Smooth muscle cell (in vitro differentiated cells): Measurements from ENCODE around the gene CABCOCO1. TPM values are rescaled to one million over a fixed set of nuclear protein-coding genes. Genes with fewer than 3 reads are reported as not detected.

Experiments used
- DNase-seq: peaks from one replicate; lab custom pipeline; 2025; ENCODE audit not compliant: unreplicated experiment; lab: John Stamatoyannopoulos, UW
- H2AFZ ChIP-seq: fragments of 200-600 bp; sonication (generic); 2 replicates; pipeline ENCODE4 v1.6.0; 2016; ENCODE audit warnings: antibody characterized with exemption, low read depth, mild to moderate bottlenecking
- H3F3A ChIP-seq: fragments of 200-600 bp; sonication (generic); 2 replicates; pipeline ENCODE4 v1.6.0; 2017; ENCODE audit warnings: antibody characterized with exemption, low read depth
- H3K27ac ChIP-seq: fragments of 200-600 bp; sonication (generic); 2 replicates; pipeline ENCODE4 v1.5.1; 2016; ENCODE audit warnings: low read depth, mild to moderate bottlenecking
- H3K27me3 ChIP-seq: fragments of 200-600 bp; sonication (generic); 2 replicates; pipeline ENCODE4 v1.6.1; 2016; ENCODE audit warnings: low read depth, mild to moderate bottlenecking
- H3K36me3 ChIP-seq: fragments of 200-600 bp; sonication (generic); 2 replicates; pipeline ENCODE4 v1.5.1; 2016; ENCODE audit warnings: low read depth
- H3K4me1 ChIP-seq: fragments of 200-600 bp; sonication (generic); 2 replicates; pipeline ENCODE4 v1.5.1; 2016; ENCODE audit warnings: low read depth
- H3K4me2 ChIP-seq: fragments of 200-600 bp; sonication (generic); 2 replicates; pipeline ENCODE4 v1.6.0; 2016; ENCODE audit warnings: mild to moderate bottlenecking
- H3K4me3 ChIP-seq: fragments of 200-600 bp; sonication (generic); 2 replicates; pipeline ENCODE4 v1.5.1; 2016; ENCODE audit warnings: mild to moderate bottlenecking
- H3K79me2 ChIP-seq: fragments of 200-600 bp; sonication (generic); 2 replicates; pipeline ENCODE4 v1.6.0; 2016; ENCODE audit warnings: low read depth, mild to moderate bottlenecking
- H3K9ac ChIP-seq: fragments of 200-600 bp; sonication (generic); 2 replicates; pipeline ENCODE4 v1.6.0; 2016; ENCODE audit warnings: low read depth
- H3K9me3 ChIP-seq: fragments of 200-600 bp; sonication (generic); replicated peaks from 2 replicates; pipeline ENCODE4 v1.5.1; 2016; ENCODE audit warnings: low read depth
- H4K20me1 ChIP-seq: fragments of 200-600 bp; sonication (generic); 2 replicates; pipeline ENCODE4 v1.6.0; 2016; ENCODE audit warnings: low read depth
- WGBS: methylation state at CpG from one replicate; pipeline ENCODE4 v1.1.7; 2016; ENCODE audit warnings: low lambda C conversion rate; 5-methylcytosine and 5-hydroxymethylcytosine counted together
- polyA plus RNA-seq: library from polyadenylated mRNA; unstranded; fragments of >200 nt; fragmentation: Nextera tagmentation; extraction: Ambion mirVana; gene quantifications from 2 replicates; pipeline ENCODE4 v1.2.1, GENCODE V29; 2016
- total RNA-seq: library from RNA; depleted of rRNA; stranded (reverse); fragments of >200 nt; gene quantifications from 2 replicates; pipeline ENCODE4 v1.2.3, GENCODE V29; 2014
- TF ChIP-seq, protein P1 (sequence below): fragments of 200-600 bp; sonication (generic); IDR thresholded peaks from 2 replicates; pipeline ENCODE4 v1.5.1; 2017; ENCODE audit warnings: borderline replicate concordance, mild to moderate bottlenecking, antibody characterized with exemption; ENCODE audit not compliant: insufficient read depth, poor library complexity, severe bottlenecking

The CABCOCO1 gene
- total and polyA plus RNA-seq, 2 experiments from 2014 or later: 1.2 TPM; not detected in 1

DNA sequence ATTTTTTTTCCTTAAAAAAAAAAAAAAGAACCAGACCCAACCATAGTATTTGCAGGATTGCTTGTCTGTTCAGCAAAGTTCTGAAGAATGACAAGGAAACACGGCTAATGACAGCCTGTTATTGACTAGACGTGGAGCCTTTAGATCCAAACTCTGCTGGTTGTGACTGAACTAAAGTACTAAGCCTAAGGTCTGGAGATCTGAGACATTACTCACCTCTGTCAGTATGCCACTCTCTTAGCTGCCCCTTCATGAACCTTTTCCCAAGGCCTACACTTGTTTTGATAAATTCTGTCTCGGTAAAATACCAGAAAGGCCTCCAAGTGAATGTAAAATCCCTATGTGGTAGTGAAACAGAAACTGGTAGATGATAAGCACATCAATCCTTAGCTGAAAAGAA, 101.0 kb downstream of the CABCOCO1 start:
- H3K4me3 ChIP-seq: no peak overlapping the region
- peak overlapping the region; percentile 35 for H3K27ac ChIP-seq
- 66% methylated on average over 3 of the region's 3 CpGs for WGBS
- H3K79me2 ChIP-seq: no peaks in the 10 kb centered on the region
- H3K27me3 ChIP-seq: no peaks in the 10 kb centered on the region
- no peak overlapping the region for H3K9ac ChIP-seq
- no peak overlapping the region for H3K4me2 ChIP-seq
- H3K36me3 ChIP-seq: no peaks in the 10 kb centered on the region
- DNase-seq: no peak
- TF ChIP-seq, protein P1, sequence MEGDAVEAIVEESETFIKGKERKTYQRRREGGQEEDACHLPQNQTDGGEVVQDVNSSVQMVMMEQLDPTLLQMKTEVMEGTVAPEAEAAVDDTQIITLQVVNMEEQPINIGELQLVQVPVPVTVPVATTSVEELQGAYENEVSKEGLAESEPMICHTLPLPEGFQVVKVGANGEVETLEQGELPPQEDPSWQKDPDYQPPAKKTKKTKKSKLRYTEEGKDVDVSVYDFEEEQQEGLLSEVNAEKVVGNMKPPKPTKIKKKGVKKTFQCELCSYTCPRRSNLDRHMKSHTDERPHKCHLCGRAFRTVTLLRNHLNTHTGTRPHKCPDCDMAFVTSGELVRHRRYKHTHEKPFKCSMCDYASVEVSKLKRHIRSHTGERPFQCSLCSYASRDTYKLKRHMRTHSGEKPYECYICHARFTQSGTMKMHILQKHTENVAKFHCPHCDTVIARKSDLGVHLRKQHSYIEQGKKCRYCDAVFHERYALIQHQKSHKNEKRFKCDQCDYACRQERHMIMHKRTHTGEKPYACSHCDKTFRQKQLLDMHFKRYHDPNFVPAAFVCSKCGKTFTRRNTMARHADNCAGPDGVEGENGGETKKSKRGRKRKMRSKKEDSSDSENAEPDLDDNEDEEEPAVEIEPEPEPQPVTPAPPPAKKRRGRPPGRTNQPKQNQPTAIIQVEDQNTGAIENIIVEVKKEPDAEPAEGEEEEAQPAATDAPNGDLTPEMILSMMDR: no peak
- H4K20me1 ChIP-seq: no peaks in the 10 kb centered on the region
- no peaks in the 10 kb centered on the region for H3K4me1 ChIP-seq
- H3F3A ChIP-seq: no peaks in the 10 kb centered on the region
- no peaks in the 10 kb centered on the region for H3K9me3 ChIP-seq
- peak overlapping the region; percentile 11 for H2AFZ ChIP-seq

DNA sequence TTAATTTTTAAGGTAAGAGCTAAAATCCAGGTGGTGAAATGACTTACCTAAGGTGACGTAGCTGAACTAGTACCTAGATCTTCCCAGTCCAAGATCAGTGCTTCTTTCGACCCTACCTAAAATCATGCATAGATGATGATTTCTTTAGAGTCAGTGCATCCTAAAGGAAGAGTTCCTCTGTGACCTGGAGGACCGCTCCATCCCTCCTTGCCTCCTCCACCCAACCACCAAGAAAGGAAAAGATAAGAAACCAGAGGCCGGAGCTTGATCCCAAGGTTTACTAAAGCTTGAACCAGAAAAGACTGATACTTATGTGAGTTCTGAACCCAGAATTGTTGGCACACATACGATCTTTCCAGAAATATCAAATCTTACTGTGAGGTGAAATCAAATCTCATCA, 101.8 kb downstream of the CABCOCO1 start:
- H3K4me3 ChIP-seq: no peak overlapping the region
- no peak overlapping the region for H2AFZ ChIP-seq
- H3K9me3 ChIP-seq: no peaks in the 10 kb centered on the region
- no peaks in the 10 kb centered on the region for H3K79me2 ChIP-seq
- no peaks in the 10 kb centered on the region for H4K20me1 ChIP-seq
- H3K9ac ChIP-seq: no peak overlapping the region
- DNase-seq: no peak
- no peaks in the 10 kb centered on the region for H3K4me1 ChIP-seq
- no peaks in the 10 kb centered on the region for H3K27me3 ChIP-seq
- H3K36me3 ChIP-seq: no peaks in the 10 kb centered on the region
- H3K27ac ChIP-seq: no peak overlapping the region
- 88% methylated on average over 5 of the region's 5 CpGs for WGBS
- no peak overlapping the region for H3K4me2 ChIP-seq
- no peaks in the 10 kb centered on the region for H3F3A ChIP-seq
- TF ChIP-seq, protein P1: no peak

DNA sequence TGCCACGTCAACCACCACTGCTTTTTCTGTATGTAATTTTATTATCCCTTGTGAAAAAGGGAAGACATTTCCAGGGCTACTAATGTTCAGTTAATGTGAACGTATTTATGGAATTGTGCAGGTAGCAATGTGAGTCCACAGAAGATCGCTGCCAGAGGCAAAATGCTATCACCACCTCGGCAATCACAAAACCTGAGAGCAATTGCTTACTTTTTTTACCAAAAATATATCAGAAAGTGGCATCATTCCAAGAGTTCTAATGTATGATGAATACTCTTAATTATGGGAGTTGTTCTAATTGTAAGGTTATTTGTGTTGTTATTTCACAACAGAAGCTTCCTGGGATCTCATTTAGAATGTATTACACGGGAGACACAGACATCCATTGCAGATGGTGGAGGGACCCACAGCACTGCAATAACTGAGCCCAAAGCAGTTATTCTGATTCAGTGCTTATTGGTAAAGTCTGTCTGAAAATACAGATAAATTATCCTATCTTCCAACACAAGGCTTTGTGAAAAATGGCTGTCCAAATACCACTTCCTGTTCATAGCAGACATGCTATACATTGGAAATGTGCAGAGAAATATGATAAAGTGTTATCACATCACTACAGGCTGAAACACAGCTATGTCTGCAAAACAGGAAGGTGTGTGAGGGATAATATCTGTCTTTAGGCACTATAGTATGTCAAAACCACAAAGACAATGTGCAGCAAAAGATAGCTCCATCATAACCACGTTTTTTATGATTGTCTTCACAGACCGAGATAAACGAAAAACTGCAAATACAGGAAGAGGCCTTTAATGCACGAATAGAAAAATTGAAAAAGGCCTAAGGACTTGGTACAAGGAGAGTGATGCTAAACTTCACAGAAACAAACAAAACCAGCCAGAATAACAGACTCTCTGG, 102.7 kb downstream of the CABCOCO1 start:
- no peak overlapping the region for H3K4me3 ChIP-seq
- no peak for DNase-seq
- H3K9me3 ChIP-seq: no peaks in the 10 kb centered on the region
- TF ChIP-seq, protein P1: no peak
- H3F3A ChIP-seq: no peaks in the 10 kb centered on the region
- no peaks in the 10 kb centered on the region for H3K27me3 ChIP-seq
- no peaks in the 10 kb centered on the region for H3K79me2 ChIP-seq
- H3K4me2 ChIP-seq: no peak overlapping the region
- H3K36me3 ChIP-seq: no peaks in the 10 kb centered on the region
- no peaks in the 10 kb centered on the region for H4K20me1 ChIP-seq
- H3K4me1 ChIP-seq: no peaks in the 10 kb centered on the region
- 80% methylated on average over 9 of the region's 9 CpGs for WGBS
- H3K9ac ChIP-seq: no peak overlapping the region
- H2AFZ ChIP-seq: peak overlapping the region; percentile 61
- no peak overlapping the region for H3K27ac ChIP-seq

DNA sequence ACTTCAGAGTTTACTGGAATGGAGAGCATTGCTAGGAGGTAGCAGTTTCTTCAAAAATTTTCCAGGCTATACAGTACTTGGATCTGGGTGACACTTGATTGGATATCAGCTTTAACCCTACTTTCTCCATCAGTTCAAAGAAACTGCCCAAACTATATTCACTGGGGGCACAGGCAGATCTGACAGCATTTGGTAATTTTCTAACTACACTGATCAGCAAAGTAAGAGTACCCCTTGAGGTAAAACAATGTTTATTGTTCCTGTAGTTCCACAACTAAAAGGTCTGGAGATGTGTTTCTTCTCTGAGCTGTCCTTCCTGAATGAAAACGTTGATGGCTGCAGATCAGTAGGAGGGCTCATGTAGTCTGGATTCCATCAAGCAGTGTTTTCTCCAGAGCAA, 104.2 kb downstream of the CABCOCO1 start:
- Histone ChIP-seq H3F3A (no peaks in the 10 kb centered on the region), H2AFZ (no peak overlapping the region), H3K9ac (no peak overlapping the region), H3K36me3 (no peaks in the 10 kb centered on the region), H3K4me3 (no peak overlapping the region), H3K9me3 (no peaks in the 10 kb centered on the region), H3K4me1 (no peaks in the 10 kb centered on the region), H3K79me2 (no peaks in the 10 kb centered on the region), H4K20me1 (no peaks in the 10 kb centered on the region), H3K27me3 (no peaks in the 10 kb centered on the region), H3K4me2 (no peak overlapping the region), H3K27ac (no peak overlapping the region)
- DNase-seq: no peak
- TF ChIP-seq, protein P1: no peak
- 11% methylated on average over 1 of the region's 1 CpG for WGBS
